Ishikawa (cell line): Measurements from ENCODE around the gene ZNF502.

ENCODE experiments used
- CEBPB ChIP-seq: IDR thresholded peaks from 2 replicates; pipeline ENCODE4 v1.6.1; 2012
- CREB1 ChIP-seq: IDR thresholded peaks from 2 replicates; pipeline ENCODE4 v1.6.1; 2012; ENCODE audit warnings: low read depth
- EGR1 ChIP-seq: IDR thresholded peaks from 2 replicates; pipeline ENCODE4 v1.6.1; 2012
- EP300 ChIP-seq: IDR thresholded peaks from 2 replicates; pipeline ENCODE4 v1.6.1; 2012; ENCODE audit warnings: borderline replicate concordance
- FOXM1 ChIP-seq: IDR thresholded peaks from 2 replicates; pipeline ENCODE4 v1.6.1; 2012; ENCODE audit warnings: low read depth, borderline replicate concordance
- NFIC ChIP-seq: IDR thresholded peaks from 2 replicates; pipeline ENCODE4 v1.6.1; 2012
- RAD21 ChIP-seq: IDR thresholded peaks from 2 replicates; pipeline ENCODE4 v1.6.1; 2012; ENCODE audit warnings: low read depth
- TAF1 ChIP-seq: IDR thresholded peaks from 2 replicates; pipeline ENCODE4 v1.6.1; 2012; ENCODE audit warnings: low read depth, mild to moderate bottlenecking
- TCF12 ChIP-seq: IDR thresholded peaks from 2 replicates; pipeline ENCODE4 v1.6.1; 2012; ENCODE audit warnings: low read depth
- TEAD4 ChIP-seq: IDR thresholded peaks from 2 replicates; pipeline ENCODE4 v1.6.1; 2012
- YY1 ChIP-seq: IDR thresholded peaks from 2 replicates; pipeline ENCODE4 v1.6.1; 2012; ENCODE audit warnings: low read depth
- ZBTB7A ChIP-seq: IDR thresholded peaks from 2 replicates; pipeline ENCODE4 v1.6.1; 2012; ENCODE audit warnings: low read depth
- TF ChIP-seq, protein P1 (sequence below): IDR thresholded peaks from 2 replicates; pipeline ENCODE4 v1.6.1; 2012
- TF ChIP-seq, protein P2 (sequence below): IDR thresholded peaks from 2 replicates; pipeline ENCODE4 v1.6.1; 2012
- TF ChIP-seq, protein P3 (sequence below): IDR thresholded peaks from 2 replicates; pipeline ENCODE4 v1.6.1; 2012; ENCODE audit warnings: low read depth, mild to moderate bottlenecking

The ZNF502 gene

GRCh38 chr3:44712455-44713075 is at the start of gene ZNF502:
TSS of gene ZNF502 (plus strand) at chr3:44712660. CDS start at chr3:44720262, 7,602 bp downstream.
- TF ChIP-seq TAF1, result peak; percentile 31; the same call in 1 of the 2 replicates
- no peak for TF ChIP-seq TCF12
- TF ChIP-seq, protein P1, sequence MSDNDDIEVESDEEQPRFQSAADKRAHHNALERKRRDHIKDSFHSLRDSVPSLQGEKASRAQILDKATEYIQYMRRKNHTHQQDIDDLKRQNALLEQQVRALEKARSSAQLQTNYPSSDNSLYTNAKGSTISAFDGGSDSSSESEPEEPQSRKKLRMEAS, result peak; percentile 58
- peak; percentile 86 for TF ChIP-seq CREB1
- 0 out of 2 replicates have a peak, but pooled peaks have one; percentile 37 for TF ChIP-seq YY1
- no peak for TF ChIP-seq ZBTB7A

DNA sequence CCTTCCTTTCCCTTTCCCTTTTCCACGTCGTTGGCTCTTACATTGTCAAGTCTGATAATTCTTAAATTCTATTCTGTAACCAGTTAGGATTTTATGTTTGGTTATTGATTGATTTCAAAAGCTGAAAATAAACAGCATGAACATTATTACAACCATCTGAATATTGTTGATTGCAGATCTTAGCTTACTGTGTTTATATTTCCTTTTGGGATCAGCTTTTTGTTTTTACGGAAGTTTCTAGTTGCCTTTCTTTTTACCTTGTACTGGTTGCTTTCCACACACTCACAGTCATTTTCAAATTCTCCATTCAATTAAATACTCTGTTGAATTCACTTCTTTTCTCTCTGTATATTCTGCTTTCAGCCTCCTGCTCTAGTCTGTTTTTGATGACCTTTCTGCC is 47.3 kb upstream of the ZNF502 start:
- TF ChIP-seq, protein P2, sequence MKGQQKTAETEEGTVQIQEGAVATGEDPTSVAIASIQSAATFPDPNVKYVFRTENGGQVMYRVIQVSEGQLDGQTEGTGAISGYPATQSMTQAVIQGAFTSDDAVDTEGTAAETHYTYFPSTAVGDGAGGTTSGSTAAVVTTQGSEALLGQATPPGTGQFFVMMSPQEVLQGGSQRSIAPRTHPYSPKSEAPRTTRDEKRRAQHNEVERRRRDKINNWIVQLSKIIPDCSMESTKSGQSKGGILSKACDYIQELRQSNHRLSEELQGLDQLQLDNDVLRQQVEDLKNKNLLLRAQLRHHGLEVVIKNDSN, result no peak
- TF ChIP-seq ZBTB7A, result no peak
- TF ChIP-seq FOXM1, result no peak
- TF ChIP-seq TEAD4, result no peak
- no peak for TF ChIP-seq CREB1
- TF ChIP-seq CEBPB, result no peak
- no peak for TF ChIP-seq NFIC
- TF ChIP-seq YY1, result no peak
- no peak for TF ChIP-seq TCF12
- no peak for TF ChIP-seq RAD21
- no peak for TF ChIP-seq EP300
- TF ChIP-seq, protein P3, sequence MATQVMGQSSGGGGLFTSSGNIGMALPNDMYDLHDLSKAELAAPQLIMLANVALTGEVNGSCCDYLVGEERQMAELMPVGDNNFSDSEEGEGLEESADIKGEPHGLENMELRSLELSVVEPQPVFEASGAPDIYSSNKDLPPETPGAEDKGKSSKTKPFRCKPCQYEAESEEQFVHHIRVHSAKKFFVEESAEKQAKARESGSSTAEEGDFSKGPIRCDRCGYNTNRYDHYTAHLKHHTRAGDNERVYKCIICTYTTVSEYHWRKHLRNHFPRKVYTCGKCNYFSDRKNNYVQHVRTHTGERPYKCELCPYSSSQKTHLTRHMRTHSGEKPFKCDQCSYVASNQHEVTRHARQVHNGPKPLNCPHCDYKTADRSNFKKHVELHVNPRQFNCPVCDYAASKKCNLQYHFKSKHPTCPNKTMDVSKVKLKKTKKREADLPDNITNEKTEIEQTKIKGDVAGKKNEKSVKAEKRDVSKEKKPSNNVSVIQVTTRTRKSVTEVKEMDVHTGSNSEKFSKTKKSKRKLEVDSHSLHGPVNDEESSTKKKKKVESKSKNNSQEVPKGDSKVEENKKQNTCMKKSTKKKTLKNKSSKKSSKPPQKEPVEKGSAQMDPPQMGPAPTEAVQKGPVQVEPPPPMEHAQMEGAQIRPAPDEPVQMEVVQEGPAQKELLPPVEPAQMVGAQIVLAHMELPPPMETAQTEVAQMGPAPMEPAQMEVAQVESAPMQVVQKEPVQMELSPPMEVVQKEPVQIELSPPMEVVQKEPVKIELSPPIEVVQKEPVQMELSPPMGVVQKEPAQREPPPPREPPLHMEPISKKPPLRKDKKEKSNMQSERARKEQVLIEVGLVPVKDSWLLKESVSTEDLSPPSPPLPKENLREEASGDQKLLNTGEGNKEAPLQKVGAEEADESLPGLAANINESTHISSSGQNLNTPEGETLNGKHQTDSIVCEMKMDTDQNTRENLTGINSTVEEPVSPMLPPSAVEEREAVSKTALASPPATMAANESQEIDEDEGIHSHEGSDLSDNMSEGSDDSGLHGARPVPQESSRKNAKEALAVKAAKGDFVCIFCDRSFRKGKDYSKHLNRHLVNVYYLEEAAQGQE, result no peak
- TF ChIP-seq EGR1, result no peak
- TF ChIP-seq, protein P1, result no peak

DNA sequence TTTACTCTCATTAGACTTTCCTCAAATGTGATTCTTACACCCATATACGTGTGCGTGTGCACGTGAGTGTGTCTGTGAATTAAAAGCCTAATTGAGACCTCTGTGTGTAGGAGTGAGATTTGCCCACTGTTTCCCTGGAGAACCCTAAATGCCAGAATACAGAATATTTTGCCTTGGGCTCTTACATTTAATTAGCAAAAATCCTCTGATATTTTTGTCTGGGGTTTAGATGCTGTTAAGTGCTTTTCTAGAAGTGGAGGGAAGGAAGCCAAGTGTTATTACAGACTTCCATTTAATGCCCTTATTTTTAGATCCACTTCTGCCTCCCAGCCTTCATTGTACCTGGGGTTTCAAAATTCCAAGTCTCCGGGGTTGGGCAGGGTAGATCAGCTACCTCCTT is 46.1 kb upstream of the ZNF502 start:
- TF ChIP-seq TCF12, result no peak
- TF ChIP-seq RAD21, result no peak
- TF ChIP-seq ZBTB7A, result no peak
- TF ChIP-seq EP300, result no peak
- TF ChIP-seq TAF1, result no peak
- TF ChIP-seq, protein P2, result no peak
- TF ChIP-seq, protein P1, result no peak
- no peak for TF ChIP-seq NFIC
- TF ChIP-seq CEBPB, result no peak
- TF ChIP-seq YY1, result no peak

GRCh38 chr3:44669760-44670159 is 42.7 kb upstream of the ZNF502 start:
- no peak for TF ChIP-seq EP300

DNA sequence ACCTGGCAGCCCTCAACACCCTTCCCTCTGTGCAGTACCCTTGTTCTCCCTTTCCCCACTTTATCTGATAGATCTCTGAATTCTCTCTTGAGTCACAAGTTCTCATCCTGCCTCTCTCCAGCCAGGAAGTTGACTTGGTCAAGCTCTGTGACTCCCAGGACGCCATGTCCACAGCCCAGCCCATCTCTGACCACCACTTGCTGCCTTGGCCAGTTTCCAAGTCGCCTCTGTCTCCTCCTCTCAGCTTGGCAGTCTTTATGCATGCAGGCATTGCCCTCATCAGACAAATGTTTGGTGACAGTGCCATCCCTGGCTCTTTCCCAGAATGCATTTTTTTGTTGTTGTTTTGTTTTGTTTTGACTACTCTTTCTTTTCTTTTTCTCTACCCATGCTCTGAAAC is 38.2 kb upstream of the ZNF502 start:
- TF ChIP-seq ZBTB7A, result no peak
- TF ChIP-seq TCF12, result no peak
- TF ChIP-seq CREB1, result no peak
- TF ChIP-seq TAF1, result no peak
- TF ChIP-seq NFIC, result no peak
- no peak for TF ChIP-seq EGR1
- TF ChIP-seq, protein P1, result no peak
- TF ChIP-seq, protein P2, result no peak

DNA sequence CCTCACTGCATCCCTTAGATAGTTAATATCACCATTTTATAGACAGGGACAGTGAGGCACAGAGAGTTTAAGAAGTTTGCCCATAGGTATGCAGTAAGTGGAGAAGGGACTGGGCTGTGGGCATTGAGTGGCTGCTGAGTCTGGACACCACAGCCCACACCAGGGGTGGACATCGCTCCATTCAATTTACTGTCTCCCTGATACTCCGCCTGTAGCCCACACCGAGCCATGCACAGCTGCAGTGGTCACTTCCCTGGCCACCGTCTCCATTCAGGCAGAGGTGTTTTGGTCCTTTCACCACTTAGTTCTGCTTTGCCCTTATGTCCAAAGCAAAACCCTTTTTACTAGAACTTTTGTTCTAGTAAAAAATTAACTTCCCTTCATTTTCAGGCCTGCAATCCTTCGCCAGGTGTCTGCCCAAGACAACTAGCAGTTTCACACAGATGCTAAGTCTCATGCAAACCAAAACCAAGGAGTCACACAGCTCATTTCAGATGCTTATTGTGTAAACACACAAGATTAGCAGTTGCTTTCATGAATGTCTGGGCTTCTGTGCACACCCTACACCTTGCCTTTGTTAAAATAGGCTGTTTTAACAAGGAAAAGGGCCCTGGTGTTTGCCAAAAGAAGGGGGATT is 33.9 kb upstream of the ZNF502 start:
- no peak for TF ChIP-seq CREB1
- TF ChIP-seq, protein P1, result no peak
- no peak for TF ChIP-seq ZBTB7A
- no peak for TF ChIP-seq YY1
- TF ChIP-seq, protein P3, result no peak
- TF ChIP-seq TEAD4, result no peak
- TF ChIP-seq, protein P2, result no peak
- TF ChIP-seq RAD21, result no peak
- TF ChIP-seq EGR1, result no peak
- no peak for TF ChIP-seq TCF12
- no peak for TF ChIP-seq EP300
- TF ChIP-seq CEBPB, result no peak
- no peak for TF ChIP-seq FOXM1
- TF ChIP-seq NFIC, result no peak
- no peak for TF ChIP-seq TAF1
